ENCODE results near the gene ITPK1.

GRCh38 chr14:93048843-93049242 lies 66.9 kb downstream of the ITPK1 start:
- TF ChIP-seq CTCF (IDR thresholded peaks at IDR 0.05): no peak
- no peak for TF ChIP-seq NRF1 (IDR thresholded peaks at IDR 0.05; ENCODE audit: low read depth, low read length)
- no peak for TF ChIP-seq SMC3 (IDR thresholded peaks at IDR 0.05; ENCODE audit: low read depth, low read length)
- no peak for TF ChIP-seq POLR2AphosphoS5 (IDR thresholded peaks at IDR 0.05; ENCODE audit: low read depth, low read length)
- TF ChIP-seq, protein P1, sequence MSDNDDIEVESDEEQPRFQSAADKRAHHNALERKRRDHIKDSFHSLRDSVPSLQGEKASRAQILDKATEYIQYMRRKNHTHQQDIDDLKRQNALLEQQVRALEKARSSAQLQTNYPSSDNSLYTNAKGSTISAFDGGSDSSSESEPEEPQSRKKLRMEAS (IDR thresholded peaks at IDR 0.05; ENCODE audit: low read depth): no peak
- no peak for TF ChIP-seq CHD2 (IDR thresholded peaks at IDR 0.05; ENCODE audit: low read length, partially characterized antibody)
- no peak for TF ChIP-seq USF2 (IDR thresholded peaks at IDR 0.05; ENCODE audit: borderline replicate concordance, low read depth, low read length)
- TF ChIP-seq EZH2phosphoT487 (IDR thresholded peaks at IDR 0.05; ENCODE audit: borderline replicate concordance, low read depth): no peak
- no peak for TF ChIP-seq GABPA (IDR thresholded peaks at IDR 0.05; ENCODE audit: low read depth)

Measured in SK-N-SH (cell line).